HEK293T (cell line): ENCODE measurements around the gene AMT.
"Not testable (repeated sequence)": the region's sequence is repeated elsewhere in the genome, so short reads cannot be mapped to it uniquely, and the experiment has no call there.

ENCODE experiments used
- CTCF ChIA-PET: fragments of 350-600 bp; formaldehyde crosslinking; extraction: SDS; loops from one replicate; lab custom pipeline; 2021; ENCODE audit warnings: antibody characterized with exemption, inconsistent platforms; lab: Yijun Ruan, JAX
- POLR2A ChIA-PET: fragments of 350-600 bp; formaldehyde crosslinking; extraction: SDS; loops from one replicate; lab custom pipeline; 2020; ENCODE audit warnings: antibody characterized with exemption, inconsistent platforms; lab: Yijun Ruan, JAX
- DNase-seq: peaks from one replicate; pipeline ENCODE4 v3.0.0; 2012; ENCODE audit warnings: mixed read lengths; ENCODE audit errors: extremely low spot score
- ARNT ChIP-seq: fragments of 450-650 bp; IDR thresholded peaks from 2 replicates; pipeline ENCODE4 v1.6.1; 2017; ENCODE audit warnings: mild to moderate bottlenecking
- BHLHE40 ChIP-seq: fragments of 450-650 bp; IDR thresholded peaks from 2 replicates; pipeline ENCODE4 v1.6.1; 2016; ENCODE audit warnings: mild to moderate bottlenecking, moderate library complexity, borderline replicate concordance
- CTBP1 ChIP-seq: fragments of 450-650 bp; IDR thresholded peaks from 2 replicates; pipeline ENCODE4 v1.6.1; 2016; ENCODE audit warnings: borderline replicate concordance
- ELF4 ChIP-seq: fragments of 450-650 bp; IDR thresholded peaks from 2 replicates; pipeline ENCODE4 v1.6.1; 2017; ENCODE audit warnings: antibody characterized with exemption
- FOXA1 ChIP-seq: fragments of 450-650 bp; IDR thresholded peaks from 2 replicates; pipeline ENCODE4 v1.6.1; 2016; ENCODE audit warnings: mild to moderate bottlenecking
- FOXK2 ChIP-seq: fragments of 450-650 bp; IDR thresholded peaks from 2 replicates; pipeline ENCODE4 v1.6.1; 2016; ENCODE audit warnings: mild to moderate bottlenecking
- FOXM1 ChIP-seq: fragments of 450-650 bp; IDR thresholded peaks from 2 replicates; pipeline ENCODE4 v1.6.1; 2017; ENCODE audit warnings: mild to moderate bottlenecking, borderline replicate concordance
- HDGF ChIP-seq: fragments of 450-650 bp; IDR thresholded peaks from 2 replicates; pipeline ENCODE4 v1.6.1; 2017; ENCODE audit warnings: antibody characterized with exemption, borderline replicate concordance
- L3MBTL2 ChIP-seq: fragments of 450-650 bp; conservative IDR thresholded peaks from 2 replicates; pipeline ENCODE4 v1.6.1; 2016; ENCODE audit warnings: mild to moderate bottlenecking
- LEF1 ChIP-seq: fragments of 450-650 bp; IDR thresholded peaks from 2 replicates; pipeline ENCODE4 v1.6.1; 2017; ENCODE audit warnings: mild to moderate bottlenecking, borderline replicate concordance
- NFRKB ChIP-seq: fragments of 450-650 bp; IDR thresholded peaks from 2 replicates; pipeline ENCODE4 v1.6.1; 2016; ENCODE audit warnings: mild to moderate bottlenecking, moderate library complexity
- SP1 ChIP-seq: fragments of 450-650 bp; IDR thresholded peaks from 2 replicates; pipeline ENCODE4 v1.6.1; 2017
- SUZ12 ChIP-seq: fragments of 450-650 bp; IDR thresholded peaks from 2 replicates; pipeline ENCODE4 v1.6.1; 2016; ENCODE audit warnings: mild to moderate bottlenecking
- TARDBP ChIP-seq: fragments of 450-650 bp; IDR thresholded peaks from 2 replicates; pipeline ENCODE4 v1.6.1; 2016
- ZNF384 ChIP-seq: fragments of 450-650 bp; IDR thresholded peaks from 2 replicates; pipeline ENCODE4 v1.6.1; 2016
- TF ChIP-seq, protein P1 (sequence below): fragments of 450-650 bp; IDR thresholded peaks from 2 replicates; pipeline ENCODE4 v1.6.1; 2016

The AMT gene

DNA sequence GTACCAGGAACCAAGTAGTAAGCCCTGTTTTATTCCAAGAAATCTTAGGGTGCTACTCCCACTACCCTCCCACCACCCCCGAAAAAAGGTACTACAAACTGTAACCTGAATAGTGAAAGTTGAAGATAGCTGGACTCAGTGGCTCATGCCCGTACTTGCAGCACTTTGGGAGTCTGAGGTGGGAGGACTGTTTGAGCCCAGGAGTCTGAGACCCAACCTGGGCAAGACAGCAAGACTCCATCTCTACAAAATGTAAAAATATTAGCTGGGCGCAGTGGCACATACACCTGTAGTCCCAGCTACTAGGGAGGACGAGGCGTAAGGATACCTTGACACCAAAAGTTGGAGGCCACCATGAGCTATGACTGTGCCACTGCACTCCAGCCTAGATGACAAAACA is 18.4 kb downstream of the AMT start:
- no peak for TF ChIP-seq ZNF384
- no peak for TF ChIP-seq TARDBP
- TF ChIP-seq CTBP1 = no peak
- TF ChIP-seq, protein P1, sequence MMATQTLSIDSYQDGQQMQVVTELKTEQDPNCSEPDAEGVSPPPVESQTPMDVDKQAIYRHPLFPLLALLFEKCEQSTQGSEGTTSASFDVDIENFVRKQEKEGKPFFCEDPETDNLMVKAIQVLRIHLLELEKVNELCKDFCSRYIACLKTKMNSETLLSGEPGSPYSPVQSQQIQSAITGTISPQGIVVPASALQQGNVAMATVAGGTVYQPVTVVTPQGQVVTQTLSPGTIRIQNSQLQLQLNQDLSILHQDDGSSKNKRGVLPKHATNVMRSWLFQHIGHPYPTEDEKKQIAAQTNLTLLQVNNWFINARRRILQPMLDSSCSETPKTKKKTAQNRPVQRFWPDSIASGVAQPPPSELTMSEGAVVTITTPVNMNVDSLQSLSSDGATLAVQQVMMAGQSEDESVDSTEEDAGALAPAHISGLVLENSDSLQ = no peak
- no peak for TF ChIP-seq SUZ12
- no peak for TF ChIP-seq SP1
- TF ChIP-seq ARNT = no peak
- TF ChIP-seq HDGF = no peak
- POLR2A ChIA-PET = no interaction called here
- CTCF ChIA-PET = interaction anchor here (0.6 to 0.7 kb wide), 2 partner anchors 14 to 1927 kb away, joined by 3 to 4 read pairs; no protein-coding TSS in a partner anchor
- no peak for DNase-seq

GRCh38 chr3:49401766-49402165 is 20.5 kb downstream of the AMT start:
- CTCF ChIA-PET = no interaction called here
- TF ChIP-seq BHLHE40 (no peak), ZNF384 (no peak), ARNT (no peak), FOXM1 (no peak), HDGF (no peak), SP1 (no peak), LEF1 (no peak), FOXA1 (no peak), NFRKB (no peak), TARDBP (no peak), SUZ12 (no peak), ELF4 (no peak), L3MBTL2 (no peak), FOXK2 (no peak), CTBP1 (no peak)
- TF ChIP-seq, protein P1 = no peak
- DNase-seq = no peak
- POLR2A ChIA-PET = interaction anchor here (2.3 kb wide), 1 partner anchor 10 kb away, joined by 8 read pairs; the partner anchor contains the start of genes RHOA and TCTA

GRCh38 chr3:49399461-49399860 is 22.8 kb downstream of the AMT start:
- ChIA-PET CTCF (interaction anchor here (0.8 kb wide), 1 partner anchor 9 kb away, joined by 4 read pairs; no protein-coding TSS in a partner anchor), POLR2A (interaction anchor here (0.9 to 1.1 kb wide), 2 partner anchors 30 to 59 kb away, joined by 3 to 5 read pairs; partner anchors contain the start of genes NICN1 and USP4)

GRCh38 chr3:49397470-49397869 is 24.8 kb downstream of the AMT start:
- peak; percentile 60 for DNase-seq
- ChIA-PET POLR2A (interaction anchor here (1.2 kb wide), 1 partner anchor 14 kb away, joined by 3 read pairs; the partner anchor contains the start of gene RHOA), CTCF (no interaction called here)
- no peak for TF ChIP-seq SP1
- no peak for TF ChIP-seq FOXA1

More at GRCh38 chr3:49399461-49399860, 22.8 kb downstream of the AMT start:
- TF ChIP-seq TARDBP (no peak), ELF4 (no peak), LEF1 (no peak), SP1 (no peak), ARNT (no peak), FOXA1 (no peak), HDGF (no peak), CTBP1 (no peak), FOXM1 (no peak), SUZ12 (no peak), L3MBTL2 (no peak), FOXK2 (no peak), NFRKB (no peak), ZNF384 (no peak), BHLHE40 (no peak)
- TF ChIP-seq, protein P1 = no peak
- DNase-seq = no peak

DNA sequence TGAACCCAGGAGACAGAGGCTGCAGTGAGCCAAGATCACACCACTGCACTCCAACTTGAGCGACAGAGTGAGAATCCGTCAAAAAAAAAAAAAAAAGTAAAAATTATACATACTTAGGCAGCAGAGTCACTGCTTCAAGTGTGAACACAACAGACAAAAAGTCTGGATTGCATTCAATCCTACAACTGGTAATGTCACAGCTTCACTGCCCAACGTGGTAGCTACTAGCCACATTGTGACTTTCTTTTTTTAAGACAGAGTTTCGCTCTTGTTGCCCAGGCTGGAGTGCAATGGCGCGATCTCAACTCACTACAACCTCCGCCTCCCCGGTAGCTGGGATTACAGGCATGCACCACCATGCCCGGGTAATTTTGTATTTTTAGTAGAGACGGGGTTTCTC is 31.0 kb downstream of the AMT start:
- CTCF ChIA-PET = interaction anchor here (0.7 kb wide), 1 partner anchor 157 kb away, joined by 4 read pairs; no protein-coding TSS in a partner anchor
- not testable (repeated sequence) for DNase-seq
- POLR2A ChIA-PET = interaction anchor here (1.4 kb wide), 1 partner anchor 21 kb away, joined by 4 read pairs; the partner anchor contains the start of genes RHOA and TCTA

DNA sequence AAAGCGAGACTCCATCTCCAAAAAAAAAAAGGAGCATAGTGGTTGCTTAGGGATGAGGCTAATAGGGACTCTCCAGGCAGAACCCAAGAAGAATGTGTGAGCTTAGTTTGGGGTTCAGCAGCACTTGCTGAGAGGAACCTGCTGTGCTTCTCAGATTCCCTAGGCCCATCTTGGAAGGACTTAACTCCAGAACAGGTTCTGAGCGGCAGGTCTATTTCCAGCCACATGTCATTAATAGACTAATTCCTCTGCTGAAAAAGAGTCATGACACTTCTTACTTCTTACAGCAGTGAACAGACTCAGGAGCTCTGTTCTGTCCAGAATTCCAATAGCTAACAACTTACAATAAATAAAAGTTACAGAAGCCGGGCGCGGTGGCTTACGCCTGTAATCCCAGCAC is 33.0 kb downstream of the AMT start:
- DNase-seq = no peak
- ChIA-PET POLR2A (interaction anchor here (2.0 kb wide), 1 partner anchor 49 kb away, joined by 10 read pairs; the partner anchor contains the start of gene USP4), CTCF (interaction anchor here (0.6 to 1.0 kb wide), 2 partner anchors 11 to 15 kb away, joined by 3 to 4 read pairs; no protein-coding TSS in a partner anchor)
- no peak for TF ChIP-seq HDGF
- no peak for TF ChIP-seq FOXK2
- TF ChIP-seq BHLHE40 = no peak
- TF ChIP-seq TARDBP = no peak
- TF ChIP-seq ZNF384 = no peak
- no peak for TF ChIP-seq SP1
- TF ChIP-seq L3MBTL2 = no peak
- TF ChIP-seq NFRKB = no peak
- no peak for TF ChIP-seq ARNT
- TF ChIP-seq FOXA1 = no peak
- TF ChIP-seq, protein P1 = no peak
- TF ChIP-seq ELF4 = no peak
- no peak for TF ChIP-seq LEF1
- TF ChIP-seq CTBP1 = no peak
